Muscle layer of duodenum (tissue), 2 donors: ENCODE measurements around the gene TTLL11.

ENCODE experiments used
- H3K27ac ChIP-seq: one replicate; pipeline ENCODE4 v1.7.0; 2013; ENCODE audit warnings: mild to moderate bottlenecking, low read length
- H3K27me3 ChIP-seq: one replicate; pipeline ENCODE4 v1.7.0; 2013; ENCODE audit warnings: low read depth, mild to moderate bottlenecking, control low read depth, low read length
- H3K36me3 ChIP-seq, 2 donors: one replicate each; pipeline ENCODE4 v1.7.0; 2013; ENCODE audit warnings: low read length in 2 of 2, control low read depth in 1 of 2, mild to moderate bottlenecking in 1 of 2; ENCODE audit not compliant: insufficient read depth in 2 of 2, control insufficient read depth in 1 of 2
- H3K4me1 ChIP-seq, 2 donors: one replicate each; pipeline ENCODE4 v1.7.0; 2013; ENCODE audit warnings: low read length in 2 of 2, mild to moderate bottlenecking in 2 of 2, control low read depth in 1 of 2, moderate library complexity in 1 of 2; ENCODE audit not compliant: insufficient read depth in 2 of 2, control insufficient read depth in 1 of 2
- H3K4me3 ChIP-seq, 2 donors: one replicate each; pipeline ENCODE4 v1.7.0; 2013; ENCODE audit warnings: low read length in 2 of 2, low read depth in 1 of 2, mild to moderate bottlenecking in 1 of 2
- H3K9me3 ChIP-seq, 2 donors: one replicate each; pipeline ENCODE4 v1.7.0; 2013; ENCODE audit warnings: low read length in 2 of 2, control low read depth in 1 of 2, mild to moderate bottlenecking in 1 of 2; ENCODE audit not compliant: control insufficient read depth in 1 of 2
- donor health status: healthy.

The TTLL11 gene

GRCh38 chr9:122032346-122032745, 60.8 kb downstream of the TTLL11 start:
- no peak overlapping the region for H3K27ac ChIP-seq

GRCh38 chr9:122031776-122032175, 61.3 kb downstream of the TTLL11 start:
- Histone ChIP-seq H3K4me3 (no peak overlapping the region), H3K36me3 (peaks cover 0 to 3% of the 10 kb centered on the region in 2 donors), H3K27ac (no peak overlapping the region), H3K27me3 (no peaks in the 10 kb centered on the region), H3K9me3 (peaks cover 0 to 3% of the 10 kb centered on the region in 2 donors), H3K4me1 (peaks cover 0 to 3% of the 10 kb centered on the region in 2 donors)

More at GRCh38 chr9:122032346-122032745, 60.8 kb downstream of the TTLL11 start:
- Histone ChIP-seq H3K9me3 (peaks cover 0 to 3% of the 10 kb centered on the region in 2 donors), H3K4me3 (no peak overlapping the region), H3K36me3 (peaks cover 0 to 3% of the 10 kb centered on the region in 2 donors), H3K27me3 (no peaks in the 10 kb centered on the region), H3K4me1 (peaks cover 0 to 3% of the 10 kb centered on the region in 2 donors)

- Histone ChIP-seq H3K9me3 (peaks cover 0 to 3% of the 10 kb centered on the region in 2 donors), H3K4me1 (peaks cover 0 to 3% of the 10 kb centered on the region in 2 donors), H3K4me3 (no peak overlapping the region), H3K36me3 (peaks cover 0 to 3% of the 10 kb centered on the region in 2 donors), H3K27ac (no peak overlapping the region), H3K27me3 (no peaks in the 10 kb centered on the region)
These were observed 62.0 kb downstream of the TTLL11 start for GRCh38 chr9:122031157-122031556.

GRCh38 chr9:122030357-122030756, 62.8 kb downstream of the TTLL11 start:
- Histone ChIP-seq H3K9me3 (peaks cover 0 to 3% of the 10 kb centered on the region in 2 donors), H3K36me3 (peaks cover 3% of the 10 kb centered on the region in 2 donors), H3K4me1 (peaks cover 0 to 3% of the 10 kb centered on the region in 2 donors), H3K27ac (no peak overlapping the region), H3K4me3 (no peak overlapping the region), H3K27me3 (no peaks in the 10 kb centered on the region)

GRCh38 chr9:122029898-122030297, 63.2 kb downstream of the TTLL11 start:
- Histone ChIP-seq H3K9me3 (peaks cover 0 to 3% of the 10 kb centered on the region in 2 donors), H3K36me3 (peaks cover 3% of the 10 kb centered on the region in 2 donors), H3K27me3 (no peaks in the 10 kb centered on the region), H3K27ac (no peak overlapping the region), H3K4me1 (peaks cover 0 to 3% of the 10 kb centered on the region in 2 donors), H3K4me3 (no peak overlapping the region)

GRCh38 chr9:122028089-122028488, 65.0 kb downstream of the TTLL11 start:
- peaks cover 3 to 4% of the 10 kb centered on the region in 2 donors for H3K9me3 ChIP-seq
- no peaks in the 10 kb centered on the region for H3K27me3 ChIP-seq
- peaks cover 3% of the 10 kb centered on the region in 2 donors for H3K36me3 ChIP-seq
- peaks cover 0 to 3% of the 10 kb centered on the region in 2 donors for H3K4me1 ChIP-seq
- no peak overlapping the region for H3K4me3 ChIP-seq
- H3K27ac ChIP-seq: no peak overlapping the region

GRCh38 chr9:122020398-122020797, 72.7 kb downstream of the TTLL11 start:
- no peak overlapping the region for H3K27ac ChIP-seq
- no peak overlapping the region for H3K4me3 ChIP-seq
- H3K4me1 ChIP-seq: no peaks in the 10 kb centered on the region
- no peaks in the 10 kb centered on the region for H3K36me3 ChIP-seq
- no peaks in the 10 kb centered on the region for H3K27me3 ChIP-seq
- H3K9me3 ChIP-seq: peaks cover 0 to 4% of the 10 kb centered on the region in 2 donors

GRCh38 chr9:122016744-122017143, 76.4 kb downstream of the TTLL11 start:
- Histone ChIP-seq H3K27me3 (no peaks in the 10 kb centered on the region), H3K27ac (no peak overlapping the region), H3K4me1 (peaks cover 0 to 7% of the 10 kb centered on the region in 2 donors), H3K4me3 (no peak overlapping the region), H3K36me3 (no peaks in the 10 kb centered on the region), H3K9me3 (no peaks in the 10 kb centered on the region)

- Histone ChIP-seq H3K36me3 (no peaks in the 10 kb centered on the region), H3K9me3 (no peaks in the 10 kb centered on the region), H3K27me3 (no peaks in the 10 kb centered on the region), H3K27ac (no peak overlapping the region), H3K4me3 (no peak overlapping the region), H3K4me1 (peaks cover 0 to 7% of the 10 kb centered on the region in 2 donors)
These were observed 76.8 kb downstream of the TTLL11 start for GRCh38 chr9:122016309-122016708.

GRCh38 chr9:122015170-122015821, 77.8 kb downstream of the TTLL11 start:
- no peak overlapping the region for H3K27ac ChIP-seq
- no peaks in the 10 kb centered on the region for H3K9me3 ChIP-seq
- H3K27me3 ChIP-seq: no peaks in the 10 kb centered on the region
- no peaks in the 10 kb centered on the region for H3K36me3 ChIP-seq
- H3K4me3 ChIP-seq: no peak overlapping the region
- peaks cover 0 to 7% of the 10 kb centered on the region in 2 donors for H3K4me1 ChIP-seq

- no peak overlapping the region for H3K27ac ChIP-seq
- H3K27me3 ChIP-seq: no peaks in the 10 kb centered on the region
These were observed 81.2 kb downstream of the TTLL11 start for GRCh38 chr9:122011818-122012498.

More at GRCh38 chr9:122011818-122012498, 81.2 kb downstream of the TTLL11 start:
- H3K4me3 ChIP-seq: no peak overlapping the region
- H3K4me1 ChIP-seq: peaks cover 0 to 7% of the 10 kb centered on the region in 2 donors
- no peaks in the 10 kb centered on the region for H3K36me3 ChIP-seq
- no peaks in the 10 kb centered on the region for H3K9me3 ChIP-seq
